HUDEP-2 (cell line): ENCODE measurements around the gene ATP8B1.

Experiments
- DNase-seq, 76 experiments: peaks; one replicate each; lab custom pipeline; 2025; ENCODE audit not compliant: unreplicated experiment in 76 of 76; lab: John Stamatoyannopoulos, UW

The ATP8B1 gene

DNA sequence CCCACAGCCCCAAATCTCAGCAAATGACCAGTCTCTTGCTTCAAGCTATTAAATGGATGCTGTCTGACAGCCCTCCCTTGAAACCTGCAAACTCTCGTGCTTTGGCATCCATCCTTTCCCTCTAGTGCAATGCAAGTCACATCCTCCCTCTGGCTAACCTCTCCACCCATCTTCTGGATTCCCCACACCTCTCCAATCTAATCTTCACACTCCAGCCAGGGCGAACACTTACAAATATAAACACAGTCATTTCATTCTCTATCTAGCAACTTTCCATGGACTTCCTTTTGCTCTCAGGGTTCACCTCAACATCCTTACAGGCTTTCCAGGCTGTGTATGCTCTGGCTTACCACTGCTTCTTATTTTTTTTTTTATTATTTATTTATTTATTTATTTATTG, 171.4 kb downstream of the ATP8B1 start:
- peak in 2 of 76 experiments; percentile 13 to 14 for DNase-seq

GRCh38 chr18:57630754-57631595, 172.1 kb downstream of the ATP8B1 start:
- DNase-seq: no peak

- peak; percentile 28 to 98 (median 92) for DNase-seq
These were observed 172.9 kb downstream of the ATP8B1 start for GRCh38 chr18:57630002-57630753.

DNA sequence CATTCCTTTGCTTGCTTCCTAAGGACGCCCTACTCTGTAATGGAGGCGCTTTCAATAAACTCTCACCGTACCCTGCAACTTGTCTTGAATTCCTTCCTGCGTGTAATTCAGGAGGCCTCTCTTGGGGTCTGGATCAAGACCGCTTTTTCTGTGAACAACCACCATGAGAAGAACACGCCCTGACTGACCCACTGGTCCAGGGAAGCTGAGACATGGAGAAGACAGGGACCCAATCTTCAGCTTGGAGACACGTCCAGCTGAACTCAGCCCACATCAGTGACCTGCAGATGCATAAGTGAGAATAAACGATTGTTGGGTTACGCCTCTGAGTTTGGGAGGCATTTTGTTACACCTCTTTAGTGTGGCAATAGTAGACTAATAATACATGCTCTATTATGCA, 173.7 kb downstream of the ATP8B1 start:
- DNase-seq: peak in 1 of 76 experiments; percentile 21

DNA sequence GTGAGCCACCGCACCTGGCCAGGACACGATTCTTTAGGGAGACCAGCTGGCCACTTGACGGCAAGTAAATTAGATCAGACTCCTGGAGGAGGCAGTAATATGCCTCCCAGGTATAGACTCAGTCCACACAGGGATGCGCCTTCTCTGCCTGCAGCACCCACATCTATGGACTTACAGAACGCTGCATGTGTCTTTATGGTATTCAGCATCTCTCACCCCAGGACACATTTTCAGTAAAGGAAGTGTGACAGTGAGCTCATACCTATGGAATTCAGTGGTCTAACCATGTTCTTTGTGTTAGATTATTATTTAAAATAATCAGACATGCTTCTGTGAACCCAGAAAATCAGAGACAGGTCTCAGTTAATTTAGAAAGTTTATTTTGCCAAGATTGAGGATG, 175.6 kb downstream of the ATP8B1 start:
- no peak for DNase-seq

GRCh38 chr18:57624988-57625387, 178.1 kb downstream of the ATP8B1 start:
- DNase-seq: peak in 2 of 76 experiments; percentile 0 to 8

- peak in 8 of 76 experiments; percentile 8 to 57 (median 26) for DNase-seq
These were observed 181.9 kb downstream of the ATP8B1 start for GRCh38 chr18:57621246-57621604.

- DNase-seq: no peak
These were observed 183.2 kb downstream of the ATP8B1 start for GRCh38 chr18:57619876-57620275.

DNA sequence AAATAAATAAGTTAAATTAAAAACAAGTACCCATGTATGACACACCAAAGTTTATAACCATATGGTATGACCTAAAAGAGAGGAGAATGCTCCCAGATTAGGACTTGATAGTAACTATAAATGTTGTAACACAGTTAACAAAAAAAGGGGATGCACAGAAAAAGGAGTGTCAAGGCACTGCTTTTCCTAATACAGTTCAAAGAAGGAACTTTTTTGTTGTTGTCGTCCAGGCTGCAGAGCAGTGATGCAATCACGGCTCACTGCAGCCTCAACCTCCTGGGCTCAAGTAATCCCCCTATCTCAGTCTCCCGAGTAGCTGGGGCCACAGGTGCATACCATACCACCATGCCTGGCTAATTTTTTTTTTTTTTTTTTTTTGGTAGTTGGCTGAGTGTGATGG, 184.2 kb downstream of the ATP8B1 start:
- DNase-seq: no peak

DNA sequence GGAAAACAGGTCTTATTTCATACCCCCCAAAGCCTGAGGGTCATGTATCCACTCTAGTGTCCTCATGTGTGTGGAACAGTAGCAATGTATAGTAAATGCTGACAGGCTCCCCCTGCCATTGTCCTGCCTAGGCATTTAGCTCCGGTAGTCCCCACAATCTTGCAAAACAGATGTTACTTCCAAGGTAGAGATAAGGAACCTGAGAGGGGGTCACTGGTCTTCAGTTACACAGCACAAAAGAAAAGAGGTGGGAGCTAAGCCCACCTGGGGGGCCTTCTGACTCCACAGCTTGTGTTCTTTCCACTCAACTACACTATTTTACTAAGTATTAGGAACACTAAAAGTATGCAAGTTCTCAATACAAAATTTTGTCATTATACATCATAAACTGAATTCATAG, 199.2 kb downstream of the ATP8B1 start:
- DNase-seq: peak in 22 of 76 experiments; percentile 4 to 57 (median 27)
